HCT116 (cell line): Measurements from ENCODE around the gene CDH4.

Experiments used
- CTCF ChIP-seq, 3 experiments: fragments of 200-600 bp in 1 of 3; sonication (generic) in 1 of 3; IDR thresholded peaks in 2 of 3; conservative IDR thresholded peaks in 1 of 3; 2 replicates each; pipeline ENCODE4 v1.5.1; 2012 to 2017; ENCODE audit warnings: low read depth in 2 of 3, low read length in 2 of 3, antibody characterized with exemption in 1 of 3, borderline replicate concordance in 1 of 3, control low read depth in 1 of 3, mild to moderate bottlenecking in 1 of 3, mixed read lengths in 1 of 3, mixed run types in 1 of 3, moderate library complexity in 1 of 3; ENCODE audit not compliant: insufficient read depth in 1 of 3
- POLR2A ChIP-seq: IDR thresholded peaks from 2 replicates; pipeline ENCODE4 v1.7.0; 2011; ENCODE audit warnings: borderline replicate concordance; ENCODE audit not compliant: insufficient read depth, insufficient read length; ENCODE audit errors: extremely low read depth

DNA sequence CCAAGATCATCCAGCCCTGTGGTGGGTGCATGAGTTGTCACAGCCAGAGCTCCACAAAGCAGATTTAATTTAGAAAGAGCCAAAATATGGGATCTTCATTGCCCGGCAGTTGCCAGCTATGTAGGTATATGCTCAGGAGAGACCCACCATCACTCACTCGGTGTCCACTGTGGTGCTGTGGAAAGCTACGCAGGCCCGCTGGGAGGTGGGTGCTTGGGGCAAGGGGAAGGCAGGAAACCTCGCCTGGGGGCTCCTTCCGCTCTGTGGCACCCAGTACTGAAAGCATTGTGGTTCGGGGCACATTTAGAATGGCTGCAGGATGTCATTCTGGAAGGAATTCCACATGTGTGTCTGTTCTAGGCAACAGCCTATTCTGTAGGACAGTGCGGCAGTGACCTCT lies 553.7 kb downstream of the CDH4 start:
- TF ChIP-seq CTCF (IDR thresholded peaks at IDR 0.05 in 2 of 3, conservative IDR thresholded peaks at IDR 0.05 in 1 of 3; ENCODE audit: borderline replicate concordance in 1 of 3, insufficient read depth in 1 of 3, low read depth in 2 of 3, low read length in 2 of 3) (no peak), POLR2A (no peak)
